Endothelial cell of umbilical vein (primary cell): ENCODE results near the gene DHRS1.

ENCODE experiments used
- CTCF ChIP-seq, 2 donors: IDR thresholded peaks; 1 replicate in 1 of 2; 2 replicates in 1 of 2; pipeline ENCODE4 v1.5.1; 2011; ENCODE audit warnings: low read length in 2 of 2, mild to moderate bottlenecking in 2 of 2, moderate library complexity in 2 of 2, control low read depth in 1 of 2, inconsistent platforms in 1 of 2, low read depth in 1 of 2; ENCODE audit not compliant: insufficient read depth in 1 of 2; ENCODE audit errors: extremely low read depth in 1 of 2
- POLR2A ChIP-seq: IDR thresholded peaks from 2 replicates; pipeline ENCODE4 v1.6.1; 2012; ENCODE audit warnings: low read depth, mild to moderate bottlenecking, control low read depth, low read length
- TF ChIP-seq, protein P1 (sequence below): IDR thresholded peaks from 2 replicates; pipeline ENCODE4 v1.6.1; 2011; ENCODE audit not compliant: insufficient read depth, insufficient read length

DNA sequence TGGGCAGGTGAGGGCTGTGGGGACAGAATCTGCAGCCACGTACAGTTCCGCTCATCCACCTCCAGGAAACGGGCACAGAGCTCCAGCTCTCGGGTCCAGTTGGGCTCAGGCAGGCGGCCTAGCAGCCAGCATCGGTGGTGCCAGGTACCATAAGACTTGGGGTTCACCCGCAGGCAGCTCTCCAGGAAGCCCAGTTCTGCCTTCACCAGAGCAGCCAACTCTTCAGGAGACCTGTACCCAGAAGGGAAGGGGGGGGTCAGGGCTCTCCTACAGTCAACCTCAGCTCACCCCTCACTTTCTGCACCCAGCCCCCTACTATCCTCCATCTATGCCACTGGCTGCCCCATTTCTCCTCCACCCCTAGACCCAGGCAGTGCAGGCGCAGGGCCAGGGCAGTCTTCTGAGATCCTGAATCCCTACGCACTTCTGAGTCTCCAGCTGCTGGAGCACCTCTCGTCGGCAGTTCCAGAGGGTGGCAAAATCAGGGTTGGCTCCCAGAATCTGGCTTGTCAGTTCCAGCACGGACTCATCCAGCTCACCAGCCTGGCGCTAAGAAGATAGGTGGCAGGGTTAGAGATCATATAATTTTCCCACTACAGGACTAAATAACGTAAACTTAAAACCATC, 29.6 kb downstream of the DHRS1 start:
- no peak for TF ChIP-seq POLR2A
- TF ChIP-seq CTCF (IDR thresholded peaks at IDR 0.05; ENCODE audit: extremely low read depth in 1 of 2, insufficient read depth in 1 of 2, low read depth in 1 of 2, low read length in 2 of 2): no peak
- TF ChIP-seq, protein P1, sequence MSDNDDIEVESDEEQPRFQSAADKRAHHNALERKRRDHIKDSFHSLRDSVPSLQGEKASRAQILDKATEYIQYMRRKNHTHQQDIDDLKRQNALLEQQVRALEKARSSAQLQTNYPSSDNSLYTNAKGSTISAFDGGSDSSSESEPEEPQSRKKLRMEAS: no peak
